H1 (cell line): ENCODE data around the gene VASP. TPM values are rescaled to one million over a fixed set of nuclear protein-coding genes. Genes with fewer than 3 reads are reported as not detected.

ENCODE experiments used
- CBX5 ChIP-seq: fragments of 300-800, 300-1000 bp; sonication (generic); IDR thresholded peaks from 2 replicates; pipeline ENCODE4 v1.7.1; 2016; ENCODE audit warnings: antibody characterized with exemption, low read length, low read depth
- CHD1 ChIP-seq: IDR thresholded peaks from 2 replicates; pipeline ENCODE4 v1.6.1; 2012; ENCODE audit warnings: low read depth, low read length, improper control_type of control experiment
- KDM1A ChIP-seq: fragments of 200-600, 300-600 bp; sonication (generic); IDR thresholded peaks from 2 replicates; pipeline ENCODE4 v1.7.1; 2016; ENCODE audit warnings: mild to moderate bottlenecking, low read length, borderline replicate concordance
- NANOG ChIP-seq: IDR thresholded peaks from 2 replicates; pipeline ENCODE4 v1.6.1; 2011; ENCODE audit warnings: low read length, low read depth, mild to moderate bottlenecking, inconsistent platforms; ENCODE audit not compliant: insufficient read depth, poor library complexity, severe bottlenecking
- RXRA ChIP-seq: IDR thresholded peaks from 2 replicates; pipeline ENCODE4 v1.6.1; 2011; ENCODE audit warnings: low read depth, mild to moderate bottlenecking, low read length, moderate library complexity; ENCODE audit not compliant: insufficient read depth
- SIX5 ChIP-seq: IDR thresholded peaks from 2 replicates; pipeline ENCODE4 v1.6.1; 2011; ENCODE audit warnings: mild to moderate bottlenecking, low read depth, low read length
- TAF1 ChIP-seq: IDR thresholded peaks from 2 replicates; pipeline ENCODE4 v1.6.1; 2011; ENCODE audit warnings: mild to moderate bottlenecking, low read depth, low read length
- polyA plus RNA-seq, 7 experiments: library from polyadenylated mRNA; depleted of rRNA in 3 of 7; stranded (reverse) in 5 of 7; unstranded in 2 of 7; fragments of >200 nt in 5 of 7; fragments of 200-250 nt in 2 of 7; gene quantifications; 1 replicate in 5 of 7; 2 replicates in 1 of 7; 4 replicates in 1 of 7; pipeline versions ENCODE4 v1.2.1 to v1.2.3, GENCODE V29; 2011 to 2013; ENCODE audit warnings: missing spikeins in 2 of 7, mixed read lengths in 2 of 7
- total RNA-seq: library from RNA; stranded (reverse); fragmentation: NEBNext Ultra II Directional; extraction: Animal tissue kit (Norgen Biotek cat#: 25700); gene quantifications from 2 replicates; pipeline ENCODE4 v1.2.1, GENCODE V29; 2021

Gene VASP
- total and polyA plus RNA-seq, 2 of the 8 experiments (the other 6 are each of a cell fraction or from before 2014, with no cell fraction given), result 89.7 to 135 TPM

GRCh38 chr19:45464852-45465441 lies 42.3 kb upstream of the VASP start (continued):
- no peak for TF ChIP-seq NANOG
- TF ChIP-seq CHD1, result no peak
- no peak for TF ChIP-seq CBX5
- no peak for TF ChIP-seq RXRA
- TF ChIP-seq KDM1A, result no peak
- no peak for TF ChIP-seq SIX5
- no peak for TF ChIP-seq TAF1
